SK-N-SH treated with all-trans-retinoic acid at 6 μM for 48 hours (cell line): Measurements from ENCODE around the gene PIK3AP1.

ENCODE experiments used
- ATAC-seq: fragments of 200-7000 bp; cut with Tn5 transposase; 3 replicates; pipeline ENCODE4 v1.9.1; 2020; ENCODE audit warnings: mild to moderate bottlenecking, moderate library complexity
- ARNTL ChIP-seq: fragments of 450-650 bp; formaldehyde crosslinking; IDR thresholded peaks from 2 replicates; pipeline ENCODE4 v1.5.0; 2020; ENCODE audit warnings: low read depth, mild to moderate bottlenecking, moderate library complexity, borderline replicate concordance
- BACH2 ChIP-seq: fragments of 250-450 bp; sonication (Bioruptor Pico); IDR thresholded peaks from 2 replicates; pipeline ENCODE4 v1.9.0; 2021; ENCODE audit warnings: mild to moderate bottlenecking, borderline replicate concordance
- CREB5 ChIP-seq: fragments of 250-450 bp; sonication (Bioruptor Pico); IDR thresholded peaks from 2 replicates; pipeline ENCODE4 v1.5.1; 2020; ENCODE audit warnings: low read depth, mild to moderate bottlenecking, moderate library complexity
- CSDC2 ChIP-seq: fragments of 250-450 bp; sonication (Bioruptor Pico); IDR thresholded peaks from 2 replicates; pipeline ENCODE4 v1.5.0; 2020; ENCODE audit warnings: mild to moderate bottlenecking, moderate library complexity
- CSRNP3 ChIP-seq: fragments of 250-450 bp; sonication (Bioruptor Pico); IDR thresholded peaks from 2 replicates; pipeline ENCODE4 v1.5.1; 2021; ENCODE audit warnings: mild to moderate bottlenecking, moderate library complexity
- ESRRG ChIP-seq: fragments of 250-450 bp; sonication (Bioruptor Pico); IDR thresholded peaks from 2 replicates; pipeline ENCODE4 v1.6.1; 2021; ENCODE audit warnings: mild to moderate bottlenecking
- GLIS3 ChIP-seq: fragments of 250-450 bp; sonication (Bioruptor Pico); IDR thresholded peaks from 2 replicates; pipeline ENCODE4 v1.5.0; 2020; ENCODE audit warnings: mild to moderate bottlenecking, moderate library complexity
- ISL1 ChIP-seq: fragments of 250-450 bp; sonication (Bioruptor Pico); IDR thresholded peaks from 2 replicates; pipeline ENCODE4 v2.1.2; 2022; ENCODE audit warnings: mild to moderate bottlenecking, moderate library complexity
- OSR1 ChIP-seq: fragments of 250-450 bp; sonication (Bioruptor Pico); IDR thresholded peaks from 2 replicates; pipeline ENCODE4 v1.8.0; 2022; ENCODE audit warnings: moderate library complexity, mild to moderate bottlenecking, inconsistent platforms
- PATZ1 ChIP-seq: fragments of 250-450 bp; sonication (Bioruptor Pico); IDR thresholded peaks from 2 replicates; pipeline ENCODE4 v1.8.0; 2020; ENCODE audit warnings: mild to moderate bottlenecking, moderate library complexity, borderline replicate concordance
- RARB ChIP-seq: fragments of 250-450 bp; sonication (Bioruptor Pico); IDR thresholded peaks from 2 replicates; pipeline ENCODE4 v1.8.0; 2021; ENCODE audit warnings: mild to moderate bottlenecking, moderate library complexity
- SNAI2 ChIP-seq: fragments of 250-450 bp; sonication (Bioruptor Pico); IDR thresholded peaks from 2 replicates; pipeline ENCODE4 v1.5.0; 2020; ENCODE audit warnings: mild to moderate bottlenecking, moderate library complexity
- TCF4 ChIP-seq: fragments of 250-450 bp; sonication (Bioruptor Pico); IDR thresholded peaks from 2 replicates; pipeline ENCODE4 v1.8.0; 2021; ENCODE audit warnings: mild to moderate bottlenecking, moderate library complexity, borderline replicate concordance
- TOX ChIP-seq: fragments of 250-450 bp; sonication (Bioruptor Pico); IDR thresholded peaks from 2 replicates; pipeline ENCODE4 v1.8.0; 2021; ENCODE audit warnings: mild to moderate bottlenecking, moderate library complexity, borderline replicate concordance
- ZC3H10 ChIP-seq: fragments of 250-450 bp; sonication (Bioruptor Pico); IDR thresholded peaks from 2 replicates; pipeline ENCODE4 v1.5.1; 2021; ENCODE audit warnings: mild to moderate bottlenecking, moderate library complexity
- ZFP3 ChIP-seq: fragments of 250-450 bp; sonication (Bioruptor Pico); IDR thresholded peaks from 2 replicates; pipeline ENCODE4 v1.5.0; 2020; ENCODE audit warnings: mild to moderate bottlenecking, moderate library complexity
- ZFP30 ChIP-seq: fragments of 450-650 bp; formaldehyde crosslinking; IDR thresholded peaks from 2 replicates; pipeline ENCODE4 v1.5.0; 2022; ENCODE audit warnings: mild to moderate bottlenecking, moderate library complexity
- ZNF565 ChIP-seq: fragments of 450-650 bp; formaldehyde crosslinking; conservative IDR thresholded peaks from 2 replicates; pipeline ENCODE4 v1.5.0; 2020; ENCODE audit warnings: low read depth, mild to moderate bottlenecking, moderate library complexity
- ZNF70 ChIP-seq: fragments of 450-650 bp; formaldehyde crosslinking; IDR thresholded peaks from 2 replicates; pipeline ENCODE4 v1.5.0; 2020; ENCODE audit warnings: mild to moderate bottlenecking, moderate library complexity
- ZNF8 ChIP-seq: fragments of 450-650 bp; formaldehyde crosslinking; IDR thresholded peaks from 2 replicates; pipeline ENCODE4 v1.5.0; 2020; ENCODE audit warnings: mild to moderate bottlenecking, moderate library complexity
- TF ChIP-seq, protein P1 (sequence below): fragments of 250-450 bp; sonication (Bioruptor Pico); IDR thresholded peaks from 2 replicates; pipeline ENCODE4 v1.5.0; 2020; ENCODE audit warnings: mild to moderate bottlenecking, moderate library complexity

Gene PIK3AP1

GRCh38 chr10:96667401-96667800 is 52.9 kb downstream of the PIK3AP1 start:
- ATAC-seq: no peak
- TF ChIP-seq, protein P1, sequence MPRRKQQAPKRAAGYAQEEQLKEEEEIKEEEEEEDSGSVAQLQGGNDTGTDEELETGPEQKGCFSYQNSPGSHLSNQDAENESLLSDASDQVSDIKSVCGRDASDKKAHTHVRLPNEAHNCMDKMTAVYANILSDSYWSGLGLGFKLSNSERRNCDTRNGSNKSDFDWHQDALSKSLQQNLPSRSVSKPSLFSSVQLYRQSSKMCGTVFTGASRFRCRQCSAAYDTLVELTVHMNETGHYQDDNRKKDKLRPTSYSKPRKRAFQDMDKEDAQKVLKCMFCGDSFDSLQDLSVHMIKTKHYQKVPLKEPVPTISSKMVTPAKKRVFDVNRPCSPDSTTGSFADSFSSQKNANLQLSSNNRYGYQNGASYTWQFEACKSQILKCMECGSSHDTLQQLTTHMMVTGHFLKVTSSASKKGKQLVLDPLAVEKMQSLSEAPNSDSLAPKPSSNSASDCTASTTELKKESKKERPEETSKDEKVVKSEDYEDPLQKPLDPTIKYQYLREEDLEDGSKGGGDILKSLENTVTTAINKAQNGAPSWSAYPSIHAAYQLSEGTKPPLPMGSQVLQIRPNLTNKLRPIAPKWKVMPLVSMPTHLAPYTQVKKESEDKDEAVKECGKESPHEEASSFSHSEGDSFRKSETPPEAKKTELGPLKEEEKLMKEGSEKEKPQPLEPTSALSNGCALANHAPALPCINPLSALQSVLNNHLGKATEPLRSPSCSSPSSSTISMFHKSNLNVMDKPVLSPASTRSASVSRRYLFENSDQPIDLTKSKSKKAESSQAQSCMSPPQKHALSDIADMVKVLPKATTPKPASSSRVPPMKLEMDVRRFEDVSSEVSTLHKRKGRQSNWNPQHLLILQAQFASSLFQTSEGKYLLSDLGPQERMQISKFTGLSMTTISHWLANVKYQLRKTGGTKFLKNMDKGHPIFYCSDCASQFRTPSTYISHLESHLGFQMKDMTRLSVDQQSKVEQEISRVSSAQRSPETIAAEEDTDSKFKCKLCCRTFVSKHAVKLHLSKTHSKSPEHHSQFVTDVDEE (CRISPR knock-in tag): no peak
- no peak for TF ChIP-seq SNAI2
- TF ChIP-seq ARNTL (CRISPR knock-in tag): no peak
- TF ChIP-seq CREB5 (CRISPR knock-in tag): no peak
- no peak for TF ChIP-seq TOX (CRISPR knock-in tag)
- TF ChIP-seq PATZ1: no peak
- no peak for TF ChIP-seq CSDC2 (CRISPR knock-in tag)
- no peak for TF ChIP-seq ZFP30 (CRISPR knock-in tag)
- no peak for TF ChIP-seq ZC3H10
- TF ChIP-seq BACH2 (CRISPR knock-in tag): no peak
- no peak for TF ChIP-seq ESRRG (CRISPR knock-in tag)
- no peak for TF ChIP-seq CSRNP3 (CRISPR knock-in tag)
- no peak for TF ChIP-seq RARB (CRISPR knock-in tag)
- no peak for TF ChIP-seq TCF4
- TF ChIP-seq OSR1 (CRISPR knock-in tag): no peak
- TF ChIP-seq ZNF8 (CRISPR knock-in tag): no peak
- no peak for TF ChIP-seq ZNF70 (CRISPR knock-in tag)
- no peak for TF ChIP-seq ZFP3 (CRISPR knock-in tag)
- no peak for TF ChIP-seq ZNF565

- no peak for ATAC-seq
- no peak for TF ChIP-seq GLIS3 (CRISPR knock-in tag)
- no peak for TF ChIP-seq ZFP30 (CRISPR knock-in tag)
- TF ChIP-seq ZNF70 (CRISPR knock-in tag): no peak
- TF ChIP-seq RARB (CRISPR knock-in tag): no peak
- TF ChIP-seq CSRNP3 (CRISPR knock-in tag): no peak
- TF ChIP-seq TOX (CRISPR knock-in tag): no peak
- no peak for TF ChIP-seq SNAI2
- TF ChIP-seq OSR1 (CRISPR knock-in tag): no peak
- TF ChIP-seq PATZ1: no peak
- no peak for TF ChIP-seq ISL1 (CRISPR knock-in tag)
- TF ChIP-seq ZNF8 (CRISPR knock-in tag): no peak
These were observed 53.6 kb downstream of the PIK3AP1 start for GRCh38 chr10:96666741-96667140.
